Testis (tissue), 3 donors: ENCODE measurements around the gene GMPPB. TPM values are rescaled to one million over a fixed set of nuclear protein-coding genes. Genes with fewer than 3 reads are reported as not detected.

Source experiments
- DNase-seq: peaks from one replicate; pipeline ENCODE4 v3.0.0-alpha.2; 2019
- H3K27ac ChIP-seq, 2 donors: fragments of 200-600 bp; sonication (generic); one replicate each; pipeline ENCODE4 v1.5.1; 2019
- H3K27me3 ChIP-seq: fragments of 200-600 bp; sonication (generic); one replicate; pipeline ENCODE4 v1.5.1; 2019
- H3K36me3 ChIP-seq: fragments of 200-600 bp; sonication (generic); one replicate; pipeline ENCODE4 v1.5.1; 2017; ENCODE audit warnings: low read depth; ENCODE audit errors: missing control alignments
- H3K4me1 ChIP-seq: fragments of 200-600 bp; sonication (generic); one replicate; pipeline ENCODE4 v1.5.1; 2019
- H3K4me3 ChIP-seq, 2 donors: fragments of 200-600 bp; sonication (generic); one replicate each; pipeline ENCODE4 v1.5.1; 2017 to 2019
- H3K9me3 ChIP-seq: fragments of 200-600 bp; sonication (generic); one replicate; pipeline ENCODE4 v1.5.1; 2017
- POLR2A ChIP-seq: fragments of 450-650 bp; IDR thresholded peaks from one replicate; pipeline ENCODE4 v1.6.1; 2017; ENCODE audit warnings: antibody characterized with exemption, mild to moderate bottlenecking, moderate library complexity
- WGBS, 2 donors: methylation state at CpG; one replicate each; pipeline ENCODE4 v1.1.5; 2018; 5-methylcytosine and 5-hydroxymethylcytosine counted together
- intact Hi-C: fragments of 100-400 bp; cut with DNase I; formaldehyde crosslinking; loops from one replicate; pipeline ENCODE4 v1.15.1; 2023; ENCODE audit warnings: low total_unique reads
- polyA plus RNA-seq: library from polyadenylated mRNA; stranded (reverse); fragments of 350-450 nt; fragmentation: Illumina TruSeq; extraction: RNeasy Lipid Tissue Mini Kit (QIAGEN cat#74804); gene quantifications from one replicate; pipeline ENCODE4 v1.2.3, GENCODE V29; 2014; ENCODE audit warnings: low read depth, low replicate concordance; ENCODE audit not compliant: insufficient read depth
- total RNA-seq, 2 donors: library from RNA; depleted of rRNA; stranded (reverse); fragments of >200 nt; gene quantifications; one replicate each; pipeline ENCODE4 v1.2.3, GENCODE V29; 2016
- TF ChIP-seq, protein P1 (sequence below), 3 experiments: fragments of 450-650 bp in 2 of 3; fragments of 200-600 bp in 1 of 3; sonication (generic) in 1 of 3; IDR thresholded peaks; one replicate each; pipeline ENCODE4 v1.5.1; 2016 to 2019; ENCODE audit warnings: antibody characterized with exemption in 3 of 3, mild to moderate bottlenecking in 2 of 3, moderate library complexity in 1 of 3

Gene GMPPB
- total and polyA plus RNA-seq, 3 donors from 2014 or later: 15.7 to 23.4 (median 16.8) TPM

- no peak for DNase-seq
- H3K36me3 ChIP-seq: no peaks in the 10 kb centered on the region
- intact Hi-C loops: no loop called here
- H3K4me1 ChIP-seq: no peaks in the 10 kb centered on the region
- WGBS, 2 donors: 88 to 95% methylated on average over 11 of the region's 11 CpGs
- no peak for TF ChIP-seq POLR2A
- TF ChIP-seq, protein P1, sequence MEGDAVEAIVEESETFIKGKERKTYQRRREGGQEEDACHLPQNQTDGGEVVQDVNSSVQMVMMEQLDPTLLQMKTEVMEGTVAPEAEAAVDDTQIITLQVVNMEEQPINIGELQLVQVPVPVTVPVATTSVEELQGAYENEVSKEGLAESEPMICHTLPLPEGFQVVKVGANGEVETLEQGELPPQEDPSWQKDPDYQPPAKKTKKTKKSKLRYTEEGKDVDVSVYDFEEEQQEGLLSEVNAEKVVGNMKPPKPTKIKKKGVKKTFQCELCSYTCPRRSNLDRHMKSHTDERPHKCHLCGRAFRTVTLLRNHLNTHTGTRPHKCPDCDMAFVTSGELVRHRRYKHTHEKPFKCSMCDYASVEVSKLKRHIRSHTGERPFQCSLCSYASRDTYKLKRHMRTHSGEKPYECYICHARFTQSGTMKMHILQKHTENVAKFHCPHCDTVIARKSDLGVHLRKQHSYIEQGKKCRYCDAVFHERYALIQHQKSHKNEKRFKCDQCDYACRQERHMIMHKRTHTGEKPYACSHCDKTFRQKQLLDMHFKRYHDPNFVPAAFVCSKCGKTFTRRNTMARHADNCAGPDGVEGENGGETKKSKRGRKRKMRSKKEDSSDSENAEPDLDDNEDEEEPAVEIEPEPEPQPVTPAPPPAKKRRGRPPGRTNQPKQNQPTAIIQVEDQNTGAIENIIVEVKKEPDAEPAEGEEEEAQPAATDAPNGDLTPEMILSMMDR (IDR thresholded peaks at IDR 0.05): no peak
- H3K27ac ChIP-seq: no peak overlapping the region
- no peaks in the 10 kb centered on the region for H3K9me3 ChIP-seq
- no peaks in the 10 kb centered on the region for H3K27me3 ChIP-seq
- H3K4me3 ChIP-seq: no peak overlapping the region
These were observed 11.6 kb downstream of the GMPPB start for GRCh38 chr3:49712166-49712565.

- DNase-seq: no peak
- intact Hi-C loops: no loop called here
- Histone ChIP-seq H3K27me3 (no peaks in the 10 kb centered on the region), H3K9me3 (no peaks in the 10 kb centered on the region), H3K4me3 (no peak overlapping the region), H3K4me1 (no peaks in the 10 kb centered on the region), H3K36me3 (no peaks in the 10 kb centered on the region), H3K27ac (no peak overlapping the region)
- TF ChIP-seq, protein P1 (IDR thresholded peaks at IDR 0.05): no peak
- no peak for TF ChIP-seq POLR2A
- WGBS, 2 donors: 95 to 100% methylated on average over 4 to 5 of the region's 5 CpGs
These were observed 12.3 kb downstream of the GMPPB start for GRCh38 chr3:49711489-49711888.

- Histone ChIP-seq H3K4me1 (no peaks in the 10 kb centered on the region), H3K4me3 (no peak overlapping the region), H3K27me3 (no peaks in the 10 kb centered on the region), H3K9me3 (no peaks in the 10 kb centered on the region), H3K27ac (no peak overlapping the region), H3K36me3 (no peaks in the 10 kb centered on the region)
- TF ChIP-seq, protein P1 (IDR thresholded peaks at IDR 0.05): no peak
- no peak for TF ChIP-seq POLR2A
- WGBS, 2 donors: 93 to 98% methylated on average over 8 of the region's 8 CpGs
- DNase-seq: no peak
- intact Hi-C loops: no loop called here
These were observed 13.9 kb downstream of the GMPPB start for GRCh38 chr3:49709852-49710251.

DNA sequence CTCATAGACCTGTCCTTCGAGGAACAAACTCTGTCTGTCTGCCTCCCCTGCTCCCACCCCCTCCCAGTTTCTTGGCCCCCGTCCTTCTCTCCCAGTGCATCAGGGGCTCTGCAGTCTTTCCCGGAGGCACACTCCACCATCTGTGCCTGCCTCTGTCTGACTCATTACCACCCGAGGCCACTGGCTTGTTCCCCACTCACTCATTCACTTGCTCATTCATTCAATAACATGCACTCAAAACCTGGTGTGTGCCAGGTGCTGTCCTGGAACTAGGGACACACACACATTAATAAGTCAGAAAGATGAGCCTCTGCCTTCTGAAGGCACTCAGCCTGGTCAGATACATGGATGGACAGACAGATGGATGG, 16.7 kb downstream of the GMPPB start:
- DNase-seq: no peak
- 78 to 80% methylated on average over 4 of the region's 4 CpGs for WGBS, 2 donors
- TF ChIP-seq, protein P1 (IDR thresholded peaks at IDR 0.05): no peak
- no peak for TF ChIP-seq POLR2A
- Histone ChIP-seq H3K4me3 (no peak overlapping the region), H3K36me3 (no peaks in the 10 kb centered on the region), H3K27me3 (no peaks in the 10 kb centered on the region), H3K9me3 (no peaks in the 10 kb centered on the region), H3K27ac (no peak overlapping the region), H3K4me1 (no peaks in the 10 kb centered on the region)
- intact Hi-C loops: no loop called here

DNA sequence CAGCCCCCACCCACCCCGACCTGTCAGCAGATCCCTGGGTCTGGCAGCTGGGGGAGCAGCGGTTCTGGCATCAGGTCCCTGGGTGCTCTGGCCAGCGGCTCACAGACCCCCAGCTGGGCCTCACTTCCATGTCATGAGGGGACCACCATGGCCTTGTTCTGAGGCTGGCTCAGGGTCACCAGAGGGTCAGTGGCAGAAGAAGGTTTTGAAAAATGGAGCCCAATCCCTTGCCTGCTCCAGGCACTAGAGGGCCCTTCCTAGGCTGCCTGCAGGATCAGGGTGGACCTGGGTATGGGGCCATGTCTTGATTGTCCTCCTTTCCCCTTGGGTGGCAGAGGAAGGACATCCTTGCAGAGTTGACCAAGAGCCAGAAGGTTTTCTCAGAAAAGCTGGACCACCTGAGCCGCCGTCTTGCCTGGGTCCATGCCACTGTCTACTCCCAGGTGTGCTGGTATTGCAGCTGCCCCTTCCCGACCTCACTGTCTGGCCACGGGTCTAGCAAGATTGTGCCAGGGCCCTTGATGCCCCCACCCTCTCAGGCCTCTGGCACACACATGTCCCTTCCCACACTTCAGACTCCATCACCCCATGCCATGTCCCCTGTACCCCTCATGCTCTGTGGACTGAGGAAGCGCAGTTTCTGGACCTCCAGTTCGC, 17.2 kb downstream of the GMPPB start:
- H3K27me3 ChIP-seq: no peaks in the 10 kb centered on the region
- TF ChIP-seq, protein P1 (IDR thresholded peaks at IDR 0.05): no peak
- TF ChIP-seq POLR2A: no peak
- no peaks in the 10 kb centered on the region for H3K36me3 ChIP-seq
- H3K27ac ChIP-seq: no peak overlapping the region
- DNase-seq: no peak
- H3K4me1 ChIP-seq: no peaks in the 10 kb centered on the region
- H3K9me3 ChIP-seq: no peaks in the 10 kb centered on the region
- intact Hi-C loops: no loop called here
- 79 to 91% methylated on average over 6 to 8 of the region's 9 CpGs for WGBS, 2 donors
- H3K4me3 ChIP-seq: no peak overlapping the region
